Thyroid gland (tissue), 4 donors: ENCODE results near the gene YBX3.

ENCODE experiments used
- CTCF ChIP-seq, 6 experiments: fragments of 200-600 bp in 3 of 6; fragments of 450-650 bp in 3 of 6; sonication (generic) in 3 of 6; IDR thresholded peaks; one replicate each; pipeline ENCODE4 v1.5.1; 2016 to 2019; ENCODE audit warnings: antibody characterized with exemption in 6 of 6, mild to moderate bottlenecking in 2 of 6, inconsistent platforms in 1 of 6, moderate library complexity in 1 of 6
- POLR2A ChIP-seq, 2 donors: fragments of 450-650 bp; IDR thresholded peaks; one replicate each; pipeline ENCODE4 v1.6.1; 2017; ENCODE audit warnings: antibody characterized with exemption in 2 of 2, mild to moderate bottlenecking in 2 of 2, moderate library complexity in 1 of 2

GRCh38 chr12:10741845-10742244, 18.7 kb upstream of the YBX3 start:
- TF ChIP-seq CTCF (IDR thresholded peaks at IDR 0.05) (no peak), POLR2A (IDR thresholded peaks at IDR 0.05) (no peak)
